Naive thymus-derived CD4-positive, alpha-beta T cell (primary cell): ENCODE data around the gene PMM1. TPM values are rescaled to one million over a fixed set of nuclear protein-coding genes. Genes with fewer than 3 reads are reported as not detected.

Source experiments
- ATAC-seq: fragments of 150-1000 bp; cut with Tn5 transposase; 2 replicates; pipeline ENCODE4 v1.10.0; 2021; ENCODE audit warnings: mild to moderate bottlenecking, moderate library complexity
- CTCF ChIA-PET: fragments of 350-600 bp; sonication (Branson Sonifier 250); formaldehyde crosslinking; loops from one replicate; lab custom pipeline; 2021; ENCODE audit warnings: antibody characterized with exemption; lab: Charles Lee
- POLR2A ChIA-PET: fragments of 350-600 bp; sonication (Branson Sonifier 250); formaldehyde crosslinking; loops from one replicate; lab custom pipeline; 2021; ENCODE audit warnings: antibody characterized with exemption, inconsistent platforms; lab: Charles Lee
- DNase-seq, 9 donors: peaks; one replicate each; pipeline versions ENCODE4 v3.0.0 to v3.0.0-alpha.2; 2020 to 2022; ENCODE audit warnings: mixed read lengths in 1 of 9
- H3K27ac ChIP-seq: one replicate; pipeline ENCODE4 v1.7.0; 2013; ENCODE audit warnings: mild to moderate bottlenecking, low read depth, low read length, moderate library complexity
- H3K27me3 ChIP-seq, 2 donors: one replicate each; pipeline ENCODE4 v1.7.0; 2013; ENCODE audit warnings: low read length in 2 of 2, mild to moderate bottlenecking in 2 of 2, moderate library complexity in 2 of 2; ENCODE audit not compliant: control insufficient read depth in 2 of 2, insufficient read depth in 2 of 2
- H3K36me3 ChIP-seq, 3 experiments: 1 replicate in 2 of 3; 2 replicates in 1 of 3; pipeline ENCODE4 v1.7.0; 2013; ENCODE audit warnings: low read length in 3 of 3, mild to moderate bottlenecking in 3 of 3, moderate library complexity in 1 of 3; ENCODE audit not compliant: insufficient read depth in 3 of 3, control insufficient read depth in 2 of 3
- H3K4me1 ChIP-seq, 2 donors: one replicate each; pipeline ENCODE4 v1.7.0; 2013; ENCODE audit warnings: low read length in 2 of 2, mild to moderate bottlenecking in 2 of 2, moderate library complexity in 1 of 2; ENCODE audit not compliant: control insufficient read depth in 2 of 2, insufficient read depth in 2 of 2
- H3K4me3 ChIP-seq: 2 replicates; pipeline ENCODE4 v1.7.0; 2013; ENCODE audit warnings: mild to moderate bottlenecking, low read length
- H3K9me3 ChIP-seq, 3 experiments: 1 replicate in 2 of 3; 2 replicates in 1 of 3; pipeline ENCODE4 v1.7.0; 2013; ENCODE audit warnings: low read length in 3 of 3; ENCODE audit not compliant: control insufficient read depth in 2 of 3
- H3K27ac Mint-ChIP-seq, 9 donors: one replicate each; pipeline ENCODE4 v1.8.0; 2020 to 2022; ENCODE audit warnings: mixed read lengths in 9 of 9, mild to moderate bottlenecking in 8 of 9, moderate library complexity in 5 of 9, inconsistent platforms in 2 of 9
- H3K27me3 Mint-ChIP-seq, 5 donors: one replicate each; pipeline ENCODE4 v1.8.0; 2021 to 2022; ENCODE audit warnings: mixed read lengths in 5 of 5, mild to moderate bottlenecking in 1 of 5
- H3K36me3 Mint-ChIP-seq, 5 donors: one replicate each; pipeline ENCODE4 v1.8.0; 2020 to 2022; ENCODE audit warnings: mixed read lengths in 5 of 5, mild to moderate bottlenecking in 3 of 5, inconsistent platforms in 1 of 5
- H3K4me1 Mint-ChIP-seq, 7 donors: one replicate each; pipeline ENCODE4 v1.8.0; 2020 to 2022; ENCODE audit warnings: mixed read lengths in 7 of 7, mild to moderate bottlenecking in 3 of 7, inconsistent platforms in 1 of 7
- H3K4me3 Mint-ChIP-seq, 10 donors: one replicate each; pipeline ENCODE4 v1.8.0; 2020 to 2022; ENCODE audit warnings: mild to moderate bottlenecking in 10 of 10, mixed read lengths in 10 of 10, moderate library complexity in 6 of 10, inconsistent platforms in 2 of 10
- H3K9me3 Mint-ChIP-seq, 11 donors: one replicate each; pipeline ENCODE4 v1.8.0; 2020 to 2022; ENCODE audit warnings: mixed read lengths in 11 of 11, mild to moderate bottlenecking in 4 of 11, inconsistent platforms in 1 of 11, moderate library complexity in 1 of 11
- intact Hi-C, 2 donors: fragments of 100-400 bp; cut with micrococcal nuclease; formaldehyde crosslinking; loops; one replicate each; pipeline ENCODE4 v1.15.1; 2023
- polyA plus RNA-seq, 2 donors: library from polyadenylated mRNA; unstranded; fragments of 300-500 nt; fragmentation: Illumina TruSeq; gene quantifications; one replicate each; pipeline ENCODE4 v1.2.3, GENCODE V29; 2021
- total RNA-seq, 6 experiments: library from RNA in 5 of 6; stranded (reverse) in 5 of 6; gene quantifications; 1 replicate in 5 of 6; 2 replicates in 1 of 6; pipeline ENCODE4 v1.2.3 and lab custom pipeline; 2021 to 2026

Gene PMM1
- total and polyA plus RNA-seq, 7 experiments from 2014 or later, result 22.5 to 42.8 (median 30.0) TPM

DNA sequence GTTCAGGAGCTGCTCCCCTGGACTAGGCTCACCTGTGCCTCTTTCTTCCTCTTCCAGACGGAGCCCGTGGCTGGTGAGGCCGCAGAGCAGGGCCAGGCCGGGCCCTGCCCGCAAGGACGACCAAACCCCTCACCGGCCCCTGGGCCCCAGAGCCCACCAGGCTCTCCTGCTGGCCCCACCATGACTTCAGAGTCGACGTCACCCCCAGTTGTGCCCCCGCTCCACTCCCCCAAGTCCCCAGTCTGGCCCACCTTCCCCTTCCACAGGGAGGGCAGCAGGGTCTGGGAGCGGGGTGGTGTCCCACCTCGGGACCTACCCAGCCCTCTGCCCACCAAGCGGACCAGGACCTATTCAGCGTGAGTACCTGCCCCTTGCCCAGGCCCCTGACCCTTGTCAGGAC is 17.9 kb downstream of the PMM1 start:
- Histone ChIP-seq H3K27ac (no peak overlapping the region), H3K36me3 (peaks cover 0 to 16% (median 0%) of the 10 kb centered on the region in 3 experiments), H3K4me3 (no peak overlapping the region), H3K27me3 (no peaks in the 10 kb centered on the region), H3K9me3 (no peaks in the 10 kb centered on the region), H3K4me1 (no peaks in the 10 kb centered on the region)
- Mint-ChIP-seq H3K27ac (no peak overlapping the region), H3K9me3 (no peaks in the 10 kb centered on the region), H3K4me3 (no peak overlapping the region), H3K36me3 (peaks cover 0 to 3% (median 2%) of the 10 kb centered on the region in 5 donors), H3K4me1 (no peaks in the 10 kb centered on the region), H3K27me3 (no peaks in the 10 kb centered on the region)
- ATAC-seq, result no peak
- no peak for DNase-seq
- ChIA-PET POLR2A (no interaction called here), CTCF (no interaction called here)
- intact Hi-C loops, result no loop called here

DNA sequence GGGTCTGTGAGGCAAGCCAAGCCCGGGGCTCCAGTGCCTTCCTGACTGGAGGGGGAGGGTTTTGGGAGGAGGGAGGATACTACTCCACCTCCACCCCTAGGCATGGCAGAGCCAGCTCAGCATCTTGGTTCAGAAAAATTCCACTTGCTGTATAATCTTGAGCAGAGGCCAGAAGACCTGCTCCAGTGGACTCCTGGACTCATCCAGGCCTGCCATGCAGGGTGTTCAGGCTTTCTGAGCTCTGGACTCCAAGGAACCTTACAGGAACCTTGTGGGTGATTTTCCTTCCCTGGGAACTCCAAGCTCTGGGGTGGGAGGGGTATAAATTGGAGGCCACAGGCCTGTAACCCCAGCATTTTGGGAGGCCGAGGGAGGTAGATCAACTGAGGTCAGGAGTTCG is 19.4 kb downstream of the PMM1 start:
- intact Hi-C loops, result no loop called here
- Mint-ChIP-seq H3K4me1 (peaks cover 0 to 4% (median 0%) of the 10 kb centered on the region in 7 donors), H3K36me3 (no peaks in the 10 kb centered on the region), H3K4me3 (no peak overlapping the region), H3K9me3 (no peaks in the 10 kb centered on the region), H3K27ac (no peak overlapping the region), H3K27me3 (peaks cover 0 to 3% (median 0%) of the 10 kb centered on the region in 5 donors)
- H3K27ac ChIP-seq, result no peak overlapping the region
- ChIA-PET POLR2A (no interaction called here), CTCF (interaction anchor here (0.7 kb wide), 1 partner anchor 97 kb away, joined by 5 read pairs; no protein-coding TSS in a partner anchor)
- H3K27me3 ChIP-seq, result no peaks in the 10 kb centered on the region
- peaks cover 0 to 2% (median 0%) of the 10 kb centered on the region in 3 experiments for H3K36me3 ChIP-seq
- H3K9me3 ChIP-seq, result no peaks in the 10 kb centered on the region
- H3K4me1 ChIP-seq, result no peaks in the 10 kb centered on the region
- H3K4me3 ChIP-seq, result no peak overlapping the region
- ATAC-seq (no peak), DNase-seq (no peak)

DNA sequence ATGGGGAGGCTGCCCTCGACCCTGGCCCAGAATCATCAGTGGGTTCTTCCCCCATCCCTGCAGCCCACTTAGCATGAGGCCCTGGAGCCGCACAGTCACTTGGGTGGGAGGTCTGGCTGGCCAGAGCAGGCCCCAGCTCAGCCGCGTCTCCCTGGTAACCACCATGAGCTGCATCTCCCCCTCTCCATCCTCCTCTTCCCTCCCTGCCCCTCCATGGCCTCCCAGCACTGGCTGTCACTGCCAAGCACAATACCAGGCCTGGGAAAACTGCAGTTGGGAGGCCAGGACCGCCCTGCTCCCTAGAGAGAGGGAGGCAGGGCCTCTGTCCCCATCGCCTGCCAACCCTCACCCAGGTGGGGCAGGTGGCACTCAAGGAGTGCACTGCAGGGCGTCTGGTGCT is 20.8 kb downstream of the PMM1 start:
- Mint-ChIP-seq H3K27me3 (peaks cover 0 to 3% (median 0%) of the 10 kb centered on the region in 5 donors), H3K9me3 (no peaks in the 10 kb centered on the region), H3K4me3 (no peak overlapping the region), H3K36me3 (no peaks in the 10 kb centered on the region), H3K27ac (no peak overlapping the region), H3K4me1 (peaks cover 0 to 9% (median 0%) of the 10 kb centered on the region in 7 donors)
- no peaks in the 10 kb centered on the region for H3K36me3 ChIP-seq
- H3K27me3 ChIP-seq, result no peaks in the 10 kb centered on the region
- no peak for DNase-seq
- H3K4me1 ChIP-seq, result no peaks in the 10 kb centered on the region
- H3K27ac ChIP-seq, result no peak overlapping the region
- ChIA-PET POLR2A (no interaction called here), CTCF (no interaction called here)
- no peak for ATAC-seq
- intact Hi-C loops, result no loop called here
- no peaks in the 10 kb centered on the region for H3K9me3 ChIP-seq
- no peak overlapping the region for H3K4me3 ChIP-seq

DNA sequence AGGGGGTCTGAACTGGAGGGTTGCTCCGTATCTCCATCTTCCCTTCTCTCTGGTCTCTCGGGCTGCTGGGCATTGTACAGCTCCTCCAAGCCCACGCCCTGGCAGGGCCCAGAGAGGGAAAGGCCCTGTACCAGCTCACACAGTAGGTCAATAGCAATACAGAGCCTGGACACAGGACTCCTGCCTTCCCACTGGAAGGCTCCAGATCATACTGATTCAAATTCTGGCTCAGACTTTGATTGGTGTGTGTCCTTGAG is 22.2 kb downstream of the PMM1 start:
- DNase-seq (no peak), ATAC-seq (no peak)
- Histone ChIP-seq H3K27me3 (no peaks in the 10 kb centered on the region), H3K4me1 (no peaks in the 10 kb centered on the region), H3K27ac (no peak overlapping the region), H3K36me3 (no peaks in the 10 kb centered on the region), H3K4me3 (no peak overlapping the region), H3K9me3 (no peaks in the 10 kb centered on the region)
- Mint-ChIP-seq H3K4me1 (peaks cover 0 to 9% (median 0%) of the 10 kb centered on the region in 7 donors), H3K9me3 (no peaks in the 10 kb centered on the region), H3K27ac (no peak overlapping the region), H3K27me3 (peaks cover 0 to 8% (median 0%) of the 10 kb centered on the region in 5 donors), H3K36me3 (no peaks in the 10 kb centered on the region), H3K4me3 (no peak overlapping the region)
- CTCF ChIA-PET, result no interaction called here
- intact Hi-C loops, result no loop called here
- POLR2A ChIA-PET, result no interaction called here

- intact Hi-C loops, result no loop called here
Measured at GRCh38 chr22:41565403-41566054, 24.1 kb downstream of the PMM1 start.

GRCh38 chr22:41564563-41564962 is 25.1 kb downstream of the PMM1 start:
- Mint-ChIP-seq H3K4me1 (peaks cover 0 to 12% (median 0%) of the 10 kb centered on the region in 7 donors), H3K9me3 (no peaks in the 10 kb centered on the region), H3K27ac (no peak overlapping the region), H3K27me3 (peaks cover 12 to 32% (median 16%) of the 10 kb centered on the region in 5 donors), H3K36me3 (no peaks in the 10 kb centered on the region), H3K4me3 (no peak overlapping the region)
- ATAC-seq, result no peak
- Histone ChIP-seq H3K27me3 (no peaks in the 10 kb centered on the region), H3K36me3 (no peaks in the 10 kb centered on the region), H3K9me3 (no peaks in the 10 kb centered on the region), H3K27ac (no peak overlapping the region), H3K4me1 (no peaks in the 10 kb centered on the region), H3K4me3 (no peak overlapping the region)
- POLR2A ChIA-PET, result no interaction called here
- intact Hi-C loops, result no loop called here
- DNase-seq, result no peak
- CTCF ChIA-PET, result interaction anchor here (0.6 kb wide), 1 partner anchor 316 kb away, joined by 3 read pairs; no protein-coding TSS in a partner anchor

More at GRCh38 chr22:41565403-41566054, 24.1 kb downstream of the PMM1 start:
- no peaks in the 10 kb centered on the region for H3K27me3 ChIP-seq
- ChIA-PET CTCF (interaction anchor here (0.6 to 1.2 kb wide), 2 partner anchors 52 to 315 kb away, joined by 3 to 5 read pairs; no protein-coding TSS in a partner anchor), POLR2A (interaction anchor here (0.5 to 0.8 kb wide), 3 partner anchors 21 to 115 kb away, joined by 3 to 8 read pairs (median 5); no protein-coding TSS in a partner anchor)
- no peak for DNase-seq
- H3K27ac ChIP-seq, result no peak overlapping the region
- no peak for ATAC-seq
- H3K9me3 ChIP-seq, result no peaks in the 10 kb centered on the region
- Mint-ChIP-seq H3K9me3 (no peaks in the 10 kb centered on the region), H3K27me3 (peaks cover 7 to 25% (median 9%) of the 10 kb centered on the region in 5 donors), H3K27ac (peak overlapping the region in 1 of 9 donors; percentile 42), H3K4me1 (peaks cover 0 to 12% (median 0%) of the 10 kb centered on the region in 7 donors), H3K36me3 (no peaks in the 10 kb centered on the region), H3K4me3 (no peak overlapping the region)
- H3K36me3 ChIP-seq, result no peaks in the 10 kb centered on the region
- no peak overlapping the region for H3K4me3 ChIP-seq
- no peaks in the 10 kb centered on the region for H3K4me1 ChIP-seq
